A673 (cell line): Measurements from ENCODE around the gene RNASET2.

ENCODE experiments used
- EZH2 ChIP-seq: fragments of 200-600 bp; sonication (generic); IDR thresholded peaks from 2 replicates; pipeline ENCODE4 v1.6.1; 2017; ENCODE audit warnings: borderline replicate concordance, low read depth, mild to moderate bottlenecking, mixed read lengths, antibody characterized with exemption, low read length; ENCODE audit not compliant: poor library complexity, severe bottlenecking
- TF ChIP-seq, protein P1 (sequence below): fragments of 300-800, 200-600 bp; sonication (generic); conservative IDR thresholded peaks from 2 replicates; pipeline ENCODE4 v1.5.1; 2017; ENCODE audit warnings: low read depth, mild to moderate bottlenecking, antibody characterized with exemption, low read length, moderate library complexity, mixed read lengths

DNA sequence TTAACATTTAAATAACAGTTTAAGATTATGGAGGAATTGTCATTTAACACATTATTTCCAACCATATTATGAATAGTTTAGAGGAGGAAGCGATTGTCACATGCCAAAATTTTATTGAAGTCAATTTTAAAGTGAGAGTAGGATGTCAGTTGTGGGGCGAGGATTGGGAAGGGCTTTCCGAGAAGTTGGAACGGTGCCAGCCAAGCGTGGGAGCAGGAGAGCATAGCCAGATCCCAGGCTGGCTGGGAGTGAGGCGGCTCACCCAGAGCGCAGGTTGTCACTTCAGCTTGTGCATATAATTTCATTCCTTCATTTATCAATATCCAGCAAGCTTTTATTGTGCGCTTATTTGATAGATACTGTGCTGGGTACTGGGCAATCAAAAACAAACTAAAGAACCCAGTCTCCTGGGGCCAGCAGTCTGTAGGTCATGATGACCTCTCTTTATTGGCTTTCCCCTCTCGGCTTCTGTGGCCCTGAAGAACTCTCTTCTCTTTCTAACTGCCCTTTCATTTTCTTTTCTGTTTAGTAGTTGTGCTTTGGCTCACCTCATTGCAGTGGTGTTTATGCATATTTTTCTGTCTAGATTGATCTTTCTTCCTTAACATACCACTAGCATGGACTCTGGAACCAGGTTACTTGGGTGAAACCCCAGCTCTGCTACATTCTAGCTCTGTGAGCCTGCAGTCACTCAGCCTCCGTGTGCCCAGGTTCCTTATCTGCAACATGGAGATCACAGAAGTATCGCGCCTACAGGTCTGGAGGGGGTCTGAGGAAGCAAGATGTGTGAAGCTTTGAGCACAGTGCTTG lies 49.2 kb upstream of the RNASET2 start:
- TF ChIP-seq EZH2, result no peak
- TF ChIP-seq, protein P1, sequence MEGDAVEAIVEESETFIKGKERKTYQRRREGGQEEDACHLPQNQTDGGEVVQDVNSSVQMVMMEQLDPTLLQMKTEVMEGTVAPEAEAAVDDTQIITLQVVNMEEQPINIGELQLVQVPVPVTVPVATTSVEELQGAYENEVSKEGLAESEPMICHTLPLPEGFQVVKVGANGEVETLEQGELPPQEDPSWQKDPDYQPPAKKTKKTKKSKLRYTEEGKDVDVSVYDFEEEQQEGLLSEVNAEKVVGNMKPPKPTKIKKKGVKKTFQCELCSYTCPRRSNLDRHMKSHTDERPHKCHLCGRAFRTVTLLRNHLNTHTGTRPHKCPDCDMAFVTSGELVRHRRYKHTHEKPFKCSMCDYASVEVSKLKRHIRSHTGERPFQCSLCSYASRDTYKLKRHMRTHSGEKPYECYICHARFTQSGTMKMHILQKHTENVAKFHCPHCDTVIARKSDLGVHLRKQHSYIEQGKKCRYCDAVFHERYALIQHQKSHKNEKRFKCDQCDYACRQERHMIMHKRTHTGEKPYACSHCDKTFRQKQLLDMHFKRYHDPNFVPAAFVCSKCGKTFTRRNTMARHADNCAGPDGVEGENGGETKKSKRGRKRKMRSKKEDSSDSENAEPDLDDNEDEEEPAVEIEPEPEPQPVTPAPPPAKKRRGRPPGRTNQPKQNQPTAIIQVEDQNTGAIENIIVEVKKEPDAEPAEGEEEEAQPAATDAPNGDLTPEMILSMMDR, result no peak
